ENCODE measurements around the gene LRMDA.

LRMDA gene

GRCh38 chr10:75544993-75545706 lies 113.7 kb downstream of the LRMDA start:
- no peak for DNase-seq

- DNase-seq: no peak
These were observed 114.6 kb downstream of the LRMDA start for GRCh38 chr10:75546004-75546403.

- DNase-seq: no peak
These were observed 116.2 kb downstream of the LRMDA start for GRCh38 chr10:75547391-75548298.

GRCh38 chr10:75548356-75548755 lies 116.9 kb downstream of the LRMDA start:
- no peak for DNase-seq

GRCh38 chr10:75550191-75550590 lies 118.8 kb downstream of the LRMDA start:
- no peak for DNase-seq

- DNase-seq: no peak
These were observed 120.7 kb downstream of the LRMDA start for GRCh38 chr10:75552171-75552570.

GRCh38 chr10:75553550-75553949 lies 122.1 kb downstream of the LRMDA start:
- no peak for DNase-seq

GRCh38 chr10:75555323-75555722 lies 123.9 kb downstream of the LRMDA start:
- no peak for DNase-seq

GRCh38 chr10:75556320-75556719 lies 124.9 kb downstream of the LRMDA start:
- no peak for DNase-seq

GRCh38 chr10:75565286-75566251 lies 134.1 kb downstream of the LRMDA start:
- DNase-seq: no peak

- DNase-seq: no peak
These were observed 137.2 kb downstream of the LRMDA start for GRCh38 chr10:75568450-75569130.

- no peak for DNase-seq
These were observed 138.1 kb downstream of the LRMDA start for GRCh38 chr10:75569506-75569905.

GRCh38 chr10:75572478-75572877 lies 141.1 kb downstream of the LRMDA start:
- no peak for DNase-seq

- DNase-seq: no peak
These were observed 144.5 kb downstream of the LRMDA start for GRCh38 chr10:75575940-75576339.

GRCh38 chr10:75582102-75582501 lies 150.7 kb downstream of the LRMDA start:
- DNase-seq: no peak

GRCh38 chr10:75585294-75585693 lies 153.9 kb downstream of the LRMDA start:
- no peak for DNase-seq

GRCh38 chr10:75586814-75587213 lies 155.4 kb downstream of the LRMDA start:
- no peak for DNase-seq

GRCh38 chr10:75588031-75588430 lies 156.6 kb downstream of the LRMDA start:
- no peak for DNase-seq

GRCh38 chr10:75589895-75590654 lies 158.7 kb downstream of the LRMDA start:
- no peak for DNase-seq

- DNase-seq: no peak
These were observed 160.8 kb downstream of the LRMDA start for GRCh38 chr10:75592151-75592787.
